IPS-18c (cell line): ENCODE measurements around the gene RAB11FIP5.
"Not testable (repeated sequence)": the region's sequence is repeated elsewhere in the genome, so short reads cannot be mapped to it uniquely, and the experiment has no call there.

Experiments
- H3K4me3 ChIP-seq: 2 replicates; pipeline ENCODE4 v1.7.0; 2013; ENCODE audit warnings: low read depth, mild to moderate bottlenecking, low read length, moderate library complexity; ENCODE audit not compliant: insufficient read depth
- H3K9me3 ChIP-seq: one replicate; pipeline ENCODE4 v1.6.1; 2013; ENCODE audit warnings: mild to moderate bottlenecking, low read length, moderate library complexity; ENCODE audit not compliant: control insufficient read depth, insufficient read depth

The RAB11FIP5 gene

DNA sequence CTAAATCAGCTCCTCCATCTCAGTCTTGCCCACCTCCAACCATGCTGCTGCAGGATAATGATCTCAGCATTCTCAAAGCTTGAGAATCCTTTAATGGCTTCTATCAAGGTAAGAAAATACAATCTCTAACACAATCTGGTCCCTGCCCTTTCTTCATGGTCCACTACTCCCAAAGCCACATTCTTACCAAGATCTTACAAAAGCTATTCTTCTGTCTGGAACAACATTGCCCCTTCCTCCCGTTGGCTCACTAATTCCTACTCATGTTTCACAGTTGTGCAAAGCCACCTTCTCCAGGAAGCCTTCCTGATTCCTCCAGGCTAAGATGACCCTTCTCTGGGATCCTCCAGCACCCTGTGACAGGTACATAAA is 35.3 kb downstream of the RAB11FIP5 start:
- Histone ChIP-seq H3K4me3 (no peak overlapping the region), H3K9me3 (no peaks in the 10 kb centered on the region)

DNA sequence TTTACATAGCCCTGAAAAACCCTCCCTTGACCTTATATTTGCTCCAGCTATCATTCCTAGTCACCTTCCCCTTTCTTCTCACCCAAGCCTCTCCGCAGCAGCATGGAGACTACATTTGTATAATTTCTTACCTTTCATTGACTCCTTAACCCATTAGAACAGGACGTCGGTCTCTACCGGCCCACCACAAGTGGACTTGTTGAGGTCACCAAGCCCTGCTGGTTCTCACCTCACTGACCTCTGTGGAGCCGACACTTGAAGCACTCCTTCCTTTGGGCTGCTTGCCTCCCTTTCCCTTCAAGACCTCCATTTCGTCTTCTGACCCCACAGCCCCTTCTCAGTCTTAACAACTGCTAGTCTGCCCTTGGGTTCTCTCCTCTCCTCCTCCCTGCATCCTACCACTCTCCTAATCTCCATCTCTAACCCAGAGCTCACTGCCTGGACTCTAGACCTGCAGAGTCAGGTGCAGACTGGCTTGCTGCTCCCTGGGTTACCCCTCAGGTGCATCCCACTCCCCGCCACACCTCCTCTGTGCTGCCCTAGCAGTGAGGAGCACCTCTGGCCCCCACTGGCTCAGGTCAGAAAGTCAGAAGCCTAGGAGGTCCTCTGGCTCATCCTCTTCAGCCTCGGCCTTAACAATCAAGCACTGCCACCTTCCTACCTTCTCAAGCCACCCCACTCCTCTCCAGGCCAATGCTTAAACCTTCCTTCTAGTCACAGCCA is 35.9 kb downstream of the RAB11FIP5 start:
- H3K9me3 ChIP-seq = no peaks in the 10 kb centered on the region

DNA sequence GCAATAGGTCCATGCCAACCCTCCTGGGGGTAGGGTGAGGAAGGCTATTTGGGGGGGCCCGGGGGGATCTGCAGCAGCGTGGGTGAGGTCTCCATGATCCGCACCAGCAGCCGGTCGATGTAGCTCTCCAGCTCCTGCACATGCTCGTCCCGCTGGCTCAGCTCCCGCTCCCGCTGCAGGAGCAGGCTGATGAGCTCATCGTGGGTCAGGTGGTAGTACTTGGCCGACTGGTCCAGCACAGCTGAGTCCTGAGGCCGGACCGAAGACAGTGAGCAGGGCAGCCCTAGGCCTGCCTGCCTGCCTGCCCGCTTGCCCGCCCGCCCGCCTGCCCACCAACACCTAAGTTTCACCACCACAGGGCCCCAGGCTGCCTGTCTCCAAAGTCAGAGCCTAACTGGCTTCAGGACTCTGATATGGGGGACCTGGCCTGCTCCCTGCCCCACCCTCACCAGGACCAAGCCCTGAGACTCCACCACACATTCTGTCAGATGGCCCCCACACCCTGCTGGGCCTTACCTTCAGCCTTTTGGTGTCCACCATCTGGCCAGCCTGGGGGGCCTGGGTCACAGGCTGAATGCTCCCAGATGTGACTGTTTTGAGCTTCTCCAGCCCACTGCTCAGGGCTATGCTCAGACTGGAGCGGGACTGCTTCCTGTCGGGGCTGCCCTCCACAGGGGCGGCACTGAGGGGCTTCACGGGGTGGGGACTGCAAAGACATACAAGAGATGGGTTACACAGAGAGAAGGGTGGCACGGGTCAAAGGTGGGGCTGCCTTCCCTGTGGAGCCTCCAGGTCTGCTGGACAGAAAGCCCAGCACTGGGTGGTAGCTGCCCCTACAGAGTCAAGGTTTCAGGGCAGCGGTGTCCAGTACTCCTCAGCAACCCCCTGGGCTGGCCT is 37.0 kb downstream of the RAB11FIP5 start:
- Histone ChIP-seq H3K4me3 (no peak overlapping the region), H3K9me3 (no peaks in the 10 kb centered on the region)

More for the DNA sequence above, 35.9 kb downstream of the RAB11FIP5 start:
- H3K4me3 ChIP-seq = no peak overlapping the region

DNA sequence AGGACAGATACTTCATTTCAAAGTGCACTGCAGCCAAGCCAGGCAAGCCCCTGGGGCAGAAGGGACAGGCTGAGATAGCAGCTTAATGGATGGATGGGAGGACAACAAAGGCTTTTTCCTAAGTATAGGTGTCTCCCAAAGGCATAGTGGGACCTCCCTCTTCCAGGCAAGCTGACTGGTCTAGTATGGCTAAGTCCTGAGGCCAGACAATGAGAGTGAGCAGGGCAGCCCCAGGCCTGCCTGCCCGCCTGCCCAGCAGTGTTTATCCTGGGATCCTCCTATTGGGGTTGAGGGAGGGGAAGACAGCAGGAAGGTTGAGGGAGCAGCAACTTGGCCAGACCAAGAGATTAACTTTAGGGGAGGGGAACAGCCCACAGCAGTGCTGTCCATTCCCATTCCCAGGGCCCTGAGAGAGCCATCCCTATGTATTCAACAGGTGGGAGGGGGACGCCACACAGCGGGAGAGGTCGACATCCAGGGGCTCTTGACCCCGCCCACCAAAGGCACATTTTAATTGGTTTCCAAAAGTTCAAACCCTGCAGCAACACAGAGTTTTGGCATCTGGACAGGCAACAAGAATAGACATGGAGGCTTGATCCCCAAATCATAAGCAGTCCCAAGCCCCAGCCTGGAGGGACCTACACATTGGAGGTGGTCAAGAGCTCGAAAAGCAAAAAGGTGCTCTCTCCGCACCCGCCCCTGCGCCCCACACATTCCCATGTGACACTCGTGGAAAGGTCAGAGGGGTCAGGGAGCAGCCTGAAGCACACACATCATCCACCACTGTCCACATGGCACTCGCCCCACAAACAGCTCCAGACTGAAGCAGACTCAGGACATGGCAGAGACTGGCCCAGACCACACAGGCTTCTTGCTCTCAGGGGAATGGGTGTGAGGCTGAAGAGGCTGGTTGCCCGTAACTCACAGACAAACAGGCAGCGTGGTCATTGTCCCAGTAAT is 38.4 kb downstream of the RAB11FIP5 start:
- Histone ChIP-seq H3K4me3 (no peak overlapping the region), H3K9me3 (no peaks in the 10 kb centered on the region)

DNA sequence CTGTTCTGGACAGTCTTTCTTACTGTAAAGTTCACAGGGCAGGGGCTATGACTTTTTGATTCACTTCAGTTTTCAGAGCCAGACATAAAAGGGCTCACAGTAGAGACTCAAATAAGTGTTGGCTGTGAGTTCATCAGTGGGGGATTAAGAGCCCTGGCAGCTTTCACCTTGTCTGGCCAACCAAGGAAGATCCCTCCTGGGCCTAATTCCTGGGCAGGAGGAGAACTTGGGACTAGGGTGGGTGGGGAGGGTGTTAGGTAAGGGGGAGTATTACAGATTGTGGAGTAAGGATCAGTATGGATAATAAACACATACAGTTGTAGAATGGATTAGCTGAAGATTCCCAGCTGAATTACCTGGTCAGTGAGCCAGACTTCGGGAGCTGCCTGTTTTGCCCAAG is 40.3 kb downstream of the RAB11FIP5 start:
- Histone ChIP-seq H3K4me3 (peak overlapping the region; percentile 96), H3K9me3 (no peaks in the 10 kb centered on the region)

DNA sequence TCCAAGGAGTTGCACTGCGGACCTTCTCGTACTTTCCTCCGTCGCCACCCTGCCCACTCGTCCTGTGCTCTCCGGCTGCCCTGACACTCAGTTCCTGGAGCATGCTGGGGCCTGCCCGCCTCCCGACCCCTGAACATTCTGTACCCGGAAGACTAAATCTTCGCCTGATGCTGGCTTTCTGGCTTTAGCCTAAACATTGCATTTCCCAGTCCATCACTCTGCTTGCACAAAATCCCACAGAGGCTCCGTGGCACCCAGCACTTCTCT is 40.7 kb downstream of the RAB11FIP5 start:
- H3K9me3 ChIP-seq = no peaks in the 10 kb centered on the region
- peak overlapping the region; percentile 96 for H3K4me3 ChIP-seq

DNA sequence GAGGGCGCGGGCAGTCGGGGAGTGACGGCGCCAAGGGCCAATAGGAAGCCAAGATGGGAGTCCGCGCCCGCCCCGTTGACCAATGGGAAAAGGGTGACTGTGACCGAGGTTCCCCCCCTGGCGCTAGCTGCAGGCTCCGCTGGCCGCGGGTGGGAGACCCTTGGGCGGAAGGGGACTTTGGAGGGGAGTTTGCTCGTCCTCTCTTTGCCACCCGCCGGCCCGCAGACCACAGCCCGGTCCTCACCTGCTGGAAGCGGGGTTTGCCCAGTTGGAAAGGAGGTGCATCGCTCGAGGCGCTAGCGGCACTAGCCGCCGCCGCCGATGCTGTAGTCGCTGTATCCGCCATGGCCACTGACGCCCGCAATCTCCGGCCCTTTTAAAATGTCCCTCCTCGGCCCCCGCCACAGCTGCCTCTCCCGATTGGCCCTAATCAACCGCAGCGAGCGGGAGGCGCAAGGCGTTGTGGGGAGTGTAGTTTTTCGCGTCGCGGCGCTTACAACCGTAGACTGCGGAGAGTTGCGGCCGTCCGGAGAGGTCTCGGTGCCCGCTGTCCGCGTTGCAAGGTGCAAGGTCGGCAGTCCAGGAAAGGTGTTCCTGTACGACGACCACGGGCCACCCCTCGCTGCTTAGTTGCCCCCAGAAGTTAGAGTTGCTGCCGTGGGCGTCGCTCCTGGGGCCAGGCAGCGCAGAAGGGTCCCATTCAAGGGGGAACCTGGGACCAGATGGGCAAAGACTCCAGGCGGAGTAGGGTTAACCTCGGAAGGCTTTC is 41.2 kb downstream of the RAB11FIP5 start, which contains the start of gene SFXN5:
Gene SFXN5 (minus strand): TSS at position 353 of the 769 bp plus-strand sequence. CDS start 7 bp downstream, at position 346.
- Histone ChIP-seq H3K9me3 (no peaks in the 10 kb centered on the region), H3K4me3 (peak within 1 kb of the TSS; percentile 96)

DNA sequence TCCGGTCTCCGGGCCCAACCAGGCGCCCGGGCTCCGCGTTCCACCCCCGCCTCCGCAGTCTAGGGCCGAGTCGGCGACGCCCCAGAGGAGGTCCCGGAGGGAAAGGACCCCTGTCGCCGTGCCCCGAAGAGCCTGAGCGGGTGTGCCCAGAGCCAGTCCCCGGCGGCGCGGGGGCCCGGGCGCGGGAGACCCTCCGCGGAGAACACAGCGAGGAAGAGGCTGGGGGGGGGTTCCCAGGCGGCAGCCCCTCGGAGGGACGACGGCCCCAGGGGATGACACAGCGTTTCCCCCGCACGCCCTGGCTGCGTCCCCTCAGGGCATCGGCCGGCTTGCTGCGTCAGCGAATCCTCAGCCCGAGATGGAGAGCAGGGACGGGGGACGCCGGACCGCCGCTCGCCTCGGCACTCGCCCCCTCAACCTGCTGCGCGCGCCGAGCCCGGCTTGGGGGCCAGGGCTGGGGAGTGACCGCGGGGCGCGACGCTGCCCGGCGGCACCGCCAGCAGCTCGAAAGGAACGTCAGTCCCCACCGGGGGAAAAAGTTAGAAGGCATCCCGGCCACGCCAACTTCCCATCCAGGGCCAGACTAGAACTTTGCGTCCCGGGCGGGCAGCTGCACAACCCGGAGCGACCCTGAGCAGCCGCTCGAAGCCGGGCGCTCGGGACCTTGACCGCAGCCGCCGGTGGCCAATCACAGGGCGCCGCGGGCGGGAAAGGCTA is 41.9 kb downstream of the RAB11FIP5 start:
- H3K4me3 ChIP-seq = peak overlapping the region; percentile 96
- H3K9me3 ChIP-seq = no peaks in the 10 kb centered on the region

DNA sequence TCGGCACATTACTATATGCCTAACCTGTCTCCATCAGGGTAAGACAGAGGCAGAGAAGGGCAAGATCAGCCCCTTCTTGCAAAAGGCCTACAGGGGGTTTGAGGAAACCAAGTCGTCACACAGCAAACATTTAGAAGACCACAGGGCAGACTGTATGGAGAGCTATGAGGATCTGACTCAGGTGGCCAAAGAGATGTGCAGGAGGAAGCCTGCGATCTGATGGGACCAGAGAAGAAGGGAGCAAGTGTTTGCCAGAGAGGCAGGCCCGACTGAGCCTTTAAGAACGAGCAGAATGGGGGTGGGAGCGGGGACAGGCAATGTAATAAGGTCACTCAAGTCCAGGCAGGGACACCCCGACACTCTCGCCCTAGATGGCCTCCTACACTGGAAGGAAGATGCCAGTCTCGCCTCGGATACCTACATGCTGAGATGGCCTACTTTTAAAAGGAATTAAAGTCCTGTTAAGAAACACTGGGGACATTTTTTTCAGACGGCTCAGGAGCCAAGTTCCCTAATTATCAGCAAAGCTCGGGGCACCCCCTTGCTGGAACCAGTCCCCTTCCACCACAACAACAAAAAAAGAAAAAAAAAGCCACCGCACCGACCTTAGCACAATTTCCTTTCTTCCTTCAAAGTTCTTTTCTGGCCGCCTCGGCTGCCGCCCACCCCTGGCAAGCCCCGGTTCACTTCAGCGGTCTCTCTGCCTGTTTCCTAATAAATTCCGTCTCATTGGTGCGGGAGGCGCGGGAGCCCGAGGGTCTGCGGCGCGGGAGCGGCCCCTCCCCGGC is 42.7 kb downstream of the RAB11FIP5 start:
- Histone ChIP-seq H3K9me3 (no peaks in the 10 kb centered on the region), H3K4me3 (peak overlapping the region; percentile 96)

DNA sequence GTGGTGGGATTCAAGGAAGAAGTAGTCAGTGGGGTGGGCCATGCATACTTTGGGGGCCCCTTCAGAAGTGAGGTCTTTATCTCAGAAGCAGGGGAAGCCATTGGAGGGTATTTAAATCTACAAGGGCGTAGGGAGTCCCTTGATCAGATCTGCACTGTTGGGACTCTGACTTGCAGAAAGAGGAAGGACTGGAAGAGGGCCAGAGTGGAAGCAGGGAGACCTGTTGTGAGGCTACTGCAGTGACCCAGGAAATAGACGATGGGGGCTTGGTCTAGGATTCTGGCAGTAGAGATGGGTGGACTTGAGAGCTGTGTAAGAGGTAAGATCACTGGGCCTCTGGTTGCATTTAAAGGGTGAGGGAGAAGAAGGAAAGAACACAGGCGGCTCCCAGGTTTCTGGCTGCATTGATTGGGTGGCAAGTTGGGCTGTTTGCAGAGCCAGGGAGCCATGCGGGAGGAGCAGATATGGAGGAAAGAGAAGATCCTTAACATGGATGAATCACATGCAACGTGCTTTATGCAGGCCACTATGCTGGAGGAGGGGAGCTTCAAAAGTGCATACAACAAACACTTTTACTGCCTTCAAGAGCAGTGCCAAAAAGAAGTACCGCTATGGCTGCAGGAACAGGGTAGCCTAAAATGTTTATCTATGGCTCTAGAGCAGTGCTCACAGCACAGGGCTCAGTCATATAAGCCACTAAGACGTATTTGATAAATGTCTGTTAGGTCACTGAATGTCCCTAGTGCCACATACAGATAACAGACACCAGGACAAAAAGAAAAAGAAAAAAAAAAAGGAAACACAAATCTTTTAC is 43.5 kb downstream of the RAB11FIP5 start:
- Histone ChIP-seq H3K9me3 (no peaks in the 10 kb centered on the region), H3K4me3 (peak overlapping the region; percentile 96; the same call in 1 of the 2 replicates)

DNA sequence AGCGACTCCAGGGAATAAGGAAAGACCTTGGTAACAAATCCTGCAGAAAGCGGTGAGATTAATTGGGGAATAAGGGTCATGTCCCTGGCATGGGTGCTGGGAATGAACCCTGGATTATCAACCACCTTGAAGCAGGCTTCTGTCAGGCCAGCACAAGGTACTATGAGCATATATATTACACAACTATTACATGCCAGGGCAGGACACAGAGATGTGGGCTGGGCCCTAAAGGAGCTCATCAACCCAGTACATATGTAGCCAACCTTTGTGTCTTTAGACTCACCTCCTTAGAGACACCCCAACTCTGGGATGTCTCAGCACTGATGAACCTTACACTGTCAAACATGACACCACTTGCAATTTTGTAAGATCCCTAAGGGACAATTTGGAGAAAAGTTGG is 44.6 kb downstream of the RAB11FIP5 start:
- Histone ChIP-seq H3K4me3 (no peak overlapping the region), H3K9me3 (no peaks in the 10 kb centered on the region)

DNA sequence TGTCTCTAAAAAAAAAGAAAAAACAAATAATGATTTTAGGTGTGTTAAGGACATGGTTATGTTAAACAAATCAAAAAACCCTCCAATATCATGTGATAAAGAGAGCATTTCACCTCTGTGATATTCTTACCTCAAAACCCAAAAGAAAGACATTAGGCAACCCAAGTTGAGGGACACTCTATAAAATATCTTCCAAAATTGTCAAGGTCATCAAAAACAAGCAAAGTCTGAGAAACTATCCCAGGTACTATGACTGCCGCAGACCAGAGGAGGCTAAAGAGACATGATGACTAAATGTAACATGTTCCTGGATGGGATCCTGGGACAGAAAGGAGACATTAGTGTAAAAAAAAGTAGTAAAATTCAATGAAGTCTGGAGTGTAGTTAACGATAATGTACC is 45.7 kb downstream of the RAB11FIP5 start:
- H3K4me3 ChIP-seq = no peak overlapping the region
- no peaks in the 10 kb centered on the region for H3K9me3 ChIP-seq

DNA sequence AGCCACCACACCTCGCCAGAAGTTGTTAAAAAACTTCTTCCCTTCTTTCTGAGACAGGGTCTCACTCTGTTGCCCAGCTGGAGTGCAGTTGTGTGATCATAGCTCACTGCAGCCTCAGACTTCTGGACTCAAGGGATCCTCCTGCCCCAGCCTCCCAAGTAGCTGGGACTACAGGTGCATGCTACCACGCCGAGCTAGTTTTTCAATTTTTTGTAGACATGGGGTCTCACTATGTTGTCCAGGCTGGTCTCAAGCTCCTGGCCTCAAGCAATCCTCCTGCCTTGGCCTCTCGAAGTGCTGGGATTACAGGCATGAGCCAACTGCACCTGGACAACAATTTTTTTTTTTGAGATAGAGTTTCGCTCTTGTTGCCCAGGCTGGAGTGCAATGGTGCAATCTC is 47.7 kb downstream of the RAB11FIP5 start:
- not testable (repeated sequence) for H3K4me3 ChIP-seq, H3K9me3 ChIP-seq

DNA sequence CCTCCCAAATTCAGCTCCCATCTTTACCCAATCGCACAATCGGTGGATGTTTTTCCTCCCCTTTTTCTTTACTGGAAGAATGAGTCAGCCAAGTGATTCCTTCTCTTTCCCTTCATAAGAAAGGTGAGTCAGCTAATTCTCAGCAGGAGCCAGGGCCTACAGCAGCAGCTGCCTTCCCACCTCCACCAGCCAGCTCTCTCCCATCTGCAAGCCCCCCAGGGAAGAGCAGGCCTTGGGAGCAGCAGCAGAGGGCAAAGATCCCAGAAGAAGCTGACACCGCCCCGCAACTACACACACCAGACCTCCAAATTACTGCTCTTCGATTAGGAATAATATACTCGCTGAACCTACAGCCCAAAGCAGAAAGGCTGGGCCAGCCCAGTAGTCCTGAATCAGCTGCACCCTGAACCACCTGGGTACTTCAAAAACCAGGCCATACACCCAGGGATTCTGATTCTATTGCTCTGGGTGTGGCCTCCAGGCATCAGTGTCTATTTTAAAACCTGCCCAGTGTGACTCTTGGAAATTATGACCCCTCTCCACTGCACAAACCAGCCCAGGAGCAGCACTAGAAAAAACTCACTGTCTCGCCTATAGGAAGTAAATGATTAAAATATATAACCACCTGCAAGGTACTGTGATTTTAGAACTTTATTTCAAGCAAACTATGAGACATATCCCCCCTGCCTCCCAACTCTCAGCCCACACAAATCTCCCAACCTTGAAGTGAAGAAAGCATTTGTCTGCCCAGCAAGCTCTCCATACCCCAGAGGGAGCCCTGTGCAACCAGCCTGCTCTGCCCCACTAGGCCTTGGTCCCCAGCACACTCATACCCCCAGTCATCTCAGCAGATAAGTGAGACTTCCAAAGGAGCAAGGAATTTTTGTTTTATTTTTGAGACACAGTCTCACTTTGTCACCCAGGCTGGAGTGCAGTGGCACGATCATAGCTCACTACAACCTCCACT is 48.6 kb downstream of the RAB11FIP5 start:
- no peaks in the 10 kb centered on the region for H3K9me3 ChIP-seq
- no peak overlapping the region for H3K4me3 ChIP-seq
